IMR-90 (cell line): ENCODE data around the gene C19orf25. TPM values are rescaled to one million over a fixed set of nuclear protein-coding genes. Genes with fewer than 3 reads are reported as not detected.

Source experiments
- ELK1 ChIP-seq: fragments of 150-350 bp; IDR thresholded peaks from 2 replicates; pipeline ENCODE4 v1.6.1; 2016; ENCODE audit warnings: low read depth, mild to moderate bottlenecking, low read length, moderate library complexity, borderline replicate concordance
- MAZ ChIP-seq: IDR thresholded peaks from 2 replicates; pipeline ENCODE4 v1.6.1; 2012; ENCODE audit warnings: low read depth, mild to moderate bottlenecking, low read length, improper control_type of control experiment, moderate library complexity, borderline replicate concordance
- RCOR1 ChIP-seq: IDR thresholded peaks from 2 replicates; pipeline ENCODE4 v1.6.1; 2012; ENCODE audit warnings: mild to moderate bottlenecking, low read length, improper control_type of control experiment; ENCODE audit not compliant: insufficient replicate concordance
- polyA plus RNA-seq, 3 experiments: library from polyadenylated mRNA; depleted of rRNA; stranded (reverse); fragments of >200 nt; gene quantifications; 2 replicates each; pipeline ENCODE4 v1.2.3, GENCODE V29; 2012; ENCODE audit warnings: low replicate concordance in 1 of 3
- total RNA-seq: library from RNA; depleted of rRNA; stranded (reverse); fragments of >200 nt; gene quantifications from 2 replicates; pipeline ENCODE4 v1.2.3, GENCODE V29; 2012

Gene C19orf25
- total and polyA plus RNA-seq, 2 of the 4 experiments (the other 2 are of a cell fraction), result 10.4 to 34.9 TPM

GRCh38 chr19:1438035-1438932 lies 40.7 kb downstream of the C19orf25 start, which contains the start of gene RPS15 (continued):
- no peak for TF ChIP-seq ELK1
- peak; percentile 37; the same call in 1 of the 2 replicates for TF ChIP-seq MAZ
- TF ChIP-seq RCOR1, result no peak
